RWPE1 (cell line): ENCODE results near the gene SMIM10L1.

ENCODE experiments used
- CTCF ChIA-PET: fragments of 350-600 bp; sonication (Branson Sonifier 250); formaldehyde crosslinking; extraction: SDS; loops from one replicate; lab custom pipeline; 2021; lab: Yijun Ruan, JAX
- POLR2A ChIA-PET: fragments of 400-600 bp; formaldehyde crosslinking; extraction: SDS; loops from one replicate; lab custom pipeline; 2020; ENCODE audit warnings: antibody characterized with exemption; ENCODE audit not compliant: low non-redundant PET; lab: Yijun Ruan, JAX
- DNase-seq: peaks from one replicate; pipeline ENCODE4 v3.0.0; 2012; ENCODE audit warnings: low spot score
- H3K27ac ChIP-seq: fragments of 450-650 bp; 2 replicates; pipeline ENCODE4 v1.5.1; 2017
- CTCF ChIP-seq: fragments of 450-650 bp; conservative IDR thresholded peaks from 2 replicates; pipeline ENCODE4 v1.5.1; 2017; ENCODE audit warnings: low read depth, mild to moderate bottlenecking

The SMIM10L1 gene

GRCh38 chr12:11202811-11203210 is 31.8 kb downstream of the SMIM10L1 start:
- no peak for DNase-seq

GRCh38 chr12:11204173-11204572 is 33.2 kb downstream of the SMIM10L1 start:
- H3K27ac ChIP-seq, result no peak overlapping the region
- no peak for TF ChIP-seq CTCF
- CTCF ChIA-PET, result no interaction called here
- no peak for DNase-seq
- POLR2A ChIA-PET, result no interaction called here

More at GRCh38 chr12:11202811-11203210, 31.8 kb downstream of the SMIM10L1 start:
- no peak overlapping the region for H3K27ac ChIP-seq
- ChIA-PET POLR2A (no interaction called here), CTCF (no interaction called here)
- no peak for TF ChIP-seq CTCF

GRCh38 chr12:11209113-11209512 is 38.1 kb downstream of the SMIM10L1 start:
- ChIA-PET POLR2A (no interaction called here), CTCF (interaction anchor here (0.6 to 1.7 kb wide), 2 partner anchors 10 to 1482 kb away, joined by 7 read pairs; no protein-coding TSS in a partner anchor)
- no peak for DNase-seq
- no peak overlapping the region for H3K27ac ChIP-seq
- no peak for TF ChIP-seq CTCF
